Measurements from ENCODE around the gene PLA2G2A. TPM values are rescaled to one million over a fixed set of nuclear protein-coding genes. Genes with fewer than 3 reads are reported as not detected.
"Not testable (repeated sequence)": the region's sequence is repeated elsewhere in the genome, so short reads cannot be mapped to it uniquely, and the experiment has no call there.

The PLA2G2A gene
- polyA plus RNA-seq, 1 of the 3 experiments (the other 2 are of a cell fraction), result not detected

DNA sequence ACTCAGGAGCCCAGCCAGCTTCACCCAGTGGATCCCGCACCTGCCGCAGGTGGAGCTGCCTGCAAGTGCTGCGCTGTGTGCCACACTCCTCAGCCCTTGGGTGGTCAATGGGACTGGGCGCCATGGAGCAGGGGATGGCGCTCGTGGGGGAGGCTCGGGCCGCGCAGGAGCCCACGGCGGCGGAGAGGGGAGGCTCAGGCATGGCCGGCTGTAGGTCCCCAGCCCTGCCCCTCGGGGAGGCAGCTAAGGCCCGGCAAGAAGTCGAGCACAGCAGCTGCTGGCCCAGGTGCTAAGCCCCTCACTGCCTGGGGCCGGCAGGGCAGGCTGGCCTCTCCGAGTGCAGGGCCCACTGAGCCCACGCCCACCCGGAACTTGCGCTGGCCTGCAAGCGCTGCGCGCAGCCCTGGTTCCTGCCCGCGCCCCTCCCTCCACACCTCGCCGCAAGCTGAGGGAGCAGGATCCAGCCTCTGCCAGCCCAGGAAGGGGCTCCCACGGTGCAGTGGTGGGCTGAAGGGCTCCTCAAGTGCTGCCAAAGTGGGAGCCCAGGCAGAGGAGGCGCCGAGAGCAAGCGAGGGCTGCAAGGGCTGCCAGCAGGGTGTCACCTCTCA is 5.1 kb upstream of the PLA2G2A start:
- peaks cover 17% of the 10 kb centered on the region; the same call in 1 of the 2 replicates for H3K27me3 ChIP-seq (ENCODE audit: insufficient read depth)
- H2AFZ ChIP-seq (ENCODE audit: low read depth); H3F3A ChIP-seq (replicated peaks; ENCODE audit: insufficient read depth); POLR2A ChIA-PET; H3K36me3 ChIP-seq (replicated peaks in 1 of 2; ENCODE audit: control insufficient read depth in 1 of 2, insufficient read depth in 2 of 2, low read length in 1 of 2); H3K4me1 ChIP-seq (ENCODE audit: control insufficient read depth in 1 of 2, insufficient read depth in 2 of 2, low read depth in 1 of 2, low read length in 1 of 2); DNase-seq; H3K4me3 ChIP-seq (ENCODE audit: low read depth in 2 of 2, low read length in 1 of 2); H3K79me2 ChIP-seq (ENCODE audit: insufficient read depth); H3K4me2 ChIP-seq; H4K20me1 ChIP-seq (ENCODE audit: insufficient read depth); H3K9me3 ChIP-seq; H3K27ac ChIP-seq (ENCODE audit: low read depth in 2 of 2, low read length in 1 of 2); H3K9me2 ChIP-seq; H3K9ac ChIP-seq: not testable (repeated sequence)
- WGBS (ENCODE audit: low lambda C conversion rate), result 100% methylated on average over 3 of the region's 32 CpGs
- CTCF ChIA-PET, result interaction anchor here (1.9 kb wide), 1 partner anchor 10 kb away, joined by 10 read pairs; no protein-coding TSS in a partner anchor

DNA sequence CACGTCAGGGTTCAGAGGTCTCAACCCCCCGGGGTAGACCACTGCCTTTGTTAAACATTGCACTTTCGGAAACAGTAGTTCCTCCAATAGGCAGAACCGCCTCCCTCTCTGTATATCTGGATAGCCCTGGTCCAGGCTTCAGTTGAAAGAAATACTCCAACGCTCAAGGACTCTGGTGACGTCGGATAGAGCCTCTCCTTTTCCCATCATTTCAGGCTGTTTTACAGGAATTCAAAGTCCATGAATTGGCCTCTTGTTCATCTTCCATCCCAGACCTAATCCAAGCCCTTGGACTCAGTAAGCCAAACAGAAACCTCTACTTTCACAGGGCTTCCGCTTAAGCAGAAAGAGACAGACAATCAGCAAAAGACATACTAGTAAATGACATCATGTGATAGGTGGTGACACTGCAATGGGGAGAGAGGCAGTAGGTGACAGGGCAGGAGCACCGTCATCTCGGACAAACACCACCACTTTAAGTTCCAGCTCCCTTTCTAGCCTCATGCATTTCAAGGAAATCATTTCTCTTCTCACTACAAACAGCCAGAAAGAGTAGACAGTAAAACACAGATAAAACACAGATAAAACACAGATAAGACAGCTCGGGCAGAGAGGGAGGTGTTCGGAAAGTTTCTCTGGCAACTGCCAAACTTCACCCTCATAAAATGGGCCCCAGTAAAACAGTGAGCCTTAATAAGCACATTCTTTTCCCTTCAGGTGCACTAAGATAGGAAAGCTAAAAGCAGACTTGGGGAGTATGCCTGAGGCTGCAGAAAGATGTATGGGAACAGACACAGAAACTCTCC is 2.3 kb upstream of the PLA2G2A start:
- no peaks in the 10 kb centered on the region for H3K79me2 ChIP-seq (ENCODE audit: insufficient read depth)
- ChIA-PET POLR2A (no interaction called here), CTCF (interaction anchor here (1.2 to 1.6 kb wide), 3 partner anchors 170 to 513 kb away, joined by 4 to 5 read pairs (median 5); no protein-coding TSS in a partner anchor)
- H4K20me1 ChIP-seq (ENCODE audit: insufficient read depth), result no peaks in the 10 kb centered on the region
- no peak overlapping the region for H2AFZ ChIP-seq (ENCODE audit: low read depth)
- H3K9me3 ChIP-seq, result no peaks in the 10 kb centered on the region
- H3K27ac ChIP-seq (ENCODE audit: low read depth in 2 of 2, low read length in 1 of 2), result no peak overlapping the region
- no peaks in the 10 kb centered on the region for H3K4me1 ChIP-seq (ENCODE audit: control insufficient read depth in 1 of 2, insufficient read depth in 2 of 2, low read depth in 1 of 2, low read length in 1 of 2)
- H3K4me3 ChIP-seq (ENCODE audit: low read depth in 2 of 2, low read length in 1 of 2), result no peak overlapping the region
- TF ChIP-seq, protein P1, sequence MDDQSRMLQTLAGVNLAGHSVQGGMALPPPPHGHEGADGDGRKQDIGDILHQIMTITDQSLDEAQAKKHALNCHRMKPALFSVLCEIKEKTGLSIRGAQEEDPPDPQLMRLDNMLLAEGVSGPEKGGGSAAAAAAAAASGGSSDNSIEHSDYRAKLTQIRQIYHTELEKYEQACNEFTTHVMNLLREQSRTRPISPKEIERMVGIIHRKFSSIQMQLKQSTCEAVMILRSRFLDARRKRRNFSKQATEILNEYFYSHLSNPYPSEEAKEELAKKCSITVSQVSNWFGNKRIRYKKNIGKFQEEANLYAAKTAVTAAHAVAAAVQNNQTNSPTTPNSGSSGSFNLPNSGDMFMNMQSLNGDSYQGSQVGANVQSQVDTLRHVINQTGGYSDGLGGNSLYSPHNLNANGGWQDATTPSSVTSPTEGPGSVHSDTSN (IDR thresholded peaks at IDR 0.05), result no peak
- TF ChIP-seq RCOR1 (IDR thresholded peaks at IDR 0.05; ENCODE audit: low read length) (no peak), EP300 (IDR thresholded peaks at IDR 0.05; ENCODE audit: borderline replicate concordance in 1 of 2, low read depth in 1 of 2, low read length in 1 of 2) (no peak)
- H3K27me3 ChIP-seq (ENCODE audit: insufficient read depth), result peaks cover 26% of the 10 kb centered on the region
- DNase-seq, result no peak
- 39% methylated on average over 12 of the region's 12 CpGs for WGBS (ENCODE audit: low lambda C conversion rate)
- no peaks in the 10 kb centered on the region for H3K36me3 ChIP-seq (replicated peaks in 1 of 2; ENCODE audit: control insufficient read depth in 1 of 2, insufficient read depth in 2 of 2, low read length in 1 of 2)
- H3K9me2 ChIP-seq, result no peaks in the 10 kb centered on the region
- no peaks in the 10 kb centered on the region for H3F3A ChIP-seq (replicated peaks; ENCODE audit: insufficient read depth)
- no peak overlapping the region for H3K9ac ChIP-seq
- no peak overlapping the region for H3K4me2 ChIP-seq

DNA sequence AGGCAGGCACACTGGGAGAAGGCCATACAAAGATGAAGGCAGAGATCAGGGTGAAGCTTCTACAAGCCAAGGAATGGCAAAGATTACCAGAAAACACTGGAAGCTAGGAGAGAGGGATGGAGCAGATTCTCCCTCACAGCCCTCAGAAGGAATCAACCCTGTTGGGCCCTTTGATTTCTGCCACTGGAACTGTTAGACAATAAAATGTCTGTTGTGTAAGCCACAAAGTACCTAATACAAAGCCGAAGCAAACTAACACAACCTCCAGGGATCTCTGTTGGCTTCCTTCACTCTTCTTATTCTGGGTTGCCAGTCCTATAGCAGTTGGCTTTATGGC is 1.7 kb upstream of the PLA2G2A start:
- Histone ChIP-seq H3F3A (replicated peaks; ENCODE audit: insufficient read depth) (no peaks in the 10 kb centered on the region), H4K20me1 (ENCODE audit: insufficient read depth) (no peaks in the 10 kb centered on the region), H3K27ac (ENCODE audit: low read depth in 2 of 2, low read length in 1 of 2) (no peak overlapping the region), H3K4me2 (no peak overlapping the region), H3K9me2 (no peaks in the 10 kb centered on the region), H3K9ac (no peak overlapping the region), H3K36me3 (replicated peaks in 1 of 2; ENCODE audit: control insufficient read depth in 1 of 2, insufficient read depth in 2 of 2, low read length in 1 of 2) (no peaks in the 10 kb centered on the region), H2AFZ (ENCODE audit: low read depth) (no peak overlapping the region), H3K79me2 (ENCODE audit: insufficient read depth) (no peaks in the 10 kb centered on the region), H3K4me1 (ENCODE audit: control insufficient read depth in 1 of 2, insufficient read depth in 2 of 2, low read depth in 1 of 2, low read length in 1 of 2) (no peaks in the 10 kb centered on the region), H3K27me3 (ENCODE audit: insufficient read depth) (peaks cover 26% of the 10 kb centered on the region), H3K9me3 (no peaks in the 10 kb centered on the region), H3K4me3 (ENCODE audit: low read depth in 2 of 2, low read length in 1 of 2) (no peak overlapping the region)
- DNase-seq, result no peak
- CTCF ChIA-PET, result interaction anchor here (1.5 to 1.6 kb wide), 2 partner anchors 171 to 513 kb away, joined by 5 read pairs; no protein-coding TSS in a partner anchor
- WGBS (ENCODE audit: low lambda C conversion rate), result 8% methylated on average over 1 of the region's 1 CpG
- POLR2A ChIA-PET, result no interaction called here
- TF ChIP-seq TAF1 (IDR thresholded peaks at IDR 0.05; ENCODE audit: borderline replicate concordance, low read depth, low read length), result no peak
- no peak for TF ChIP-seq YY1 (IDR thresholded peaks at IDR 0.05; ENCODE audit: low read depth)
- TF ChIP-seq FOXJ3 (CRISPR knock-in tag; IDR thresholded peaks at IDR 0.05), result no peak
- no peak for TF ChIP-seq NRF1 (IDR thresholded peaks at IDR 0.05; ENCODE audit: low read depth, low read length)
- TF ChIP-seq, protein P2, sequence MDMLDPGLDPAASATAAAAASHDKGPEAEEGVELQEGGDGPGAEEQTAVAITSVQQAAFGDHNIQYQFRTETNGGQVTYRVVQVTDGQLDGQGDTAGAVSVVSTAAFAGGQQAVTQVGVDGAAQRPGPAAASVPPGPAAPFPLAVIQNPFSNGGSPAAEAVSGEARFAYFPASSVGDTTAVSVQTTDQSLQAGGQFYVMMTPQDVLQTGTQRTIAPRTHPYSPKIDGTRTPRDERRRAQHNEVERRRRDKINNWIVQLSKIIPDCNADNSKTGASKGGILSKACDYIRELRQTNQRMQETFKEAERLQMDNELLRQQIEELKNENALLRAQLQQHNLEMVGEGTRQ (IDR thresholded peaks at IDR 0.05; ENCODE audit: borderline replicate concordance, low read depth, low read length), result no peak
- TF ChIP-seq MXI1 (IDR thresholded peaks at IDR 0.05; ENCODE audit: low read depth, low read length), result no peak
- no peak for TF ChIP-seq EP300 (IDR thresholded peaks at IDR 0.05; ENCODE audit: borderline replicate concordance in 1 of 2, low read depth in 1 of 2, low read length in 1 of 2)
- TF ChIP-seq, protein P3, sequence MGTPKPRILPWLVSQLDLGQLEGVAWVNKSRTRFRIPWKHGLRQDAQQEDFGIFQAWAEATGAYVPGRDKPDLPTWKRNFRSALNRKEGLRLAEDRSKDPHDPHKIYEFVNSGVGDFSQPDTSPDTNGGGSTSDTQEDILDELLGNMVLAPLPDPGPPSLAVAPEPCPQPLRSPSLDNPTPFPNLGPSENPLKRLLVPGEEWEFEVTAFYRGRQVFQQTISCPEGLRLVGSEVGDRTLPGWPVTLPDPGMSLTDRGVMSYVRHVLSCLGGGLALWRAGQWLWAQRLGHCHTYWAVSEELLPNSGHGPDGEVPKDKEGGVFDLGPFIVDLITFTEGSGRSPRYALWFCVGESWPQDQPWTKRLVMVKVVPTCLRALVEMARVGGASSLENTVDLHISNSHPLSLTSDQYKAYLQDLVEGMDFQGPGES (IDR thresholded peaks at IDR 0.05; ENCODE audit: low read depth, low read length), result no peak
- no peak for TF ChIP-seq JUND (IDR thresholded peaks at IDR 0.05)
- no peak for TF ChIP-seq FOXM1 (IDR thresholded peaks at IDR 0.05; ENCODE audit: low read depth)
- no peak for TF ChIP-seq EZH2phosphoT487 (IDR thresholded peaks at IDR 0.05; ENCODE audit: borderline replicate concordance, low read depth)
